SK-N-SH (cell line): Measurements from ENCODE around the gene KCNN3. TPM values are rescaled to one million over a fixed set of nuclear protein-coding genes. Genes with fewer than 3 reads are reported as not detected.

Source experiments
- CTCF ChIA-PET: fragments of 300-600, 350-600 bp; formaldehyde crosslinking; extraction: SDS; loops from one replicate; lab custom pipeline; 2021; lab: Yijun Ruan, JAX
- POLR2A ChIA-PET: fragments of 350-600 bp; sonication (Branson Sonifier 250); formaldehyde crosslinking; extraction: SDS; loops from one replicate; lab custom pipeline; 2020; ENCODE audit warnings: antibody characterized with exemption, inconsistent platforms; lab: Yijun Ruan, JAX
- DNase-seq: peaks from one replicate; pipeline ENCODE4 v3.0.0; 2012
- H2AFZ ChIP-seq: fragments of 200-600 bp; sonication (generic); 2 replicates; pipeline ENCODE4 v1.8.1; 2016; ENCODE audit warnings: antibody characterized with exemption, mild to moderate bottlenecking, low read depth
- H3F3A ChIP-seq: fragments of 200-600 bp; sonication (generic); replicated peaks from 2 replicates; pipeline ENCODE3; 2016; ENCODE audit warnings: antibody characterized with exemption, mild to moderate bottlenecking; ENCODE audit not compliant: insufficient read depth
- H3K27ac ChIP-seq, 2 experiments: fragments of 200-500 bp in 1 of 2; fragments of 200-600 bp in 1 of 2; sonication (Bioruptor generic) in 1 of 2; sonication (generic), shearing (Covaris generic) in 1 of 2; 2 replicates each; pipeline versions ENCODE4 v1.5.1 to v1.6.1; 2014 to 2016; ENCODE audit warnings: low read depth in 2 of 2, inconsistent platforms in 1 of 2, low read length in 1 of 2, mild to moderate bottlenecking in 1 of 2, mixed read lengths in 1 of 2
- H3K27me3 ChIP-seq: fragments of 200-600 bp; sonication (generic), shearing (Covaris generic); 2 replicates; pipeline ENCODE4 v1.6.1; 2016; ENCODE audit warnings: mixed run types; ENCODE audit not compliant: insufficient read depth
- H3K36me3 ChIP-seq, 2 experiments: fragments of 200-500 bp in 1 of 2; fragments of 200-600 bp in 1 of 2; sonication (Bioruptor generic) in 1 of 2; sonication (generic) in 1 of 2; replicated peaks in 1 of 2; 2 replicates each; pipeline versions ENCODE3 to v1.5.1; 2014 to 2016; ENCODE audit warnings: low read length in 1 of 2, mild to moderate bottlenecking in 1 of 2; ENCODE audit not compliant: insufficient read depth in 2 of 2, control insufficient read depth in 1 of 2
- H3K4me1 ChIP-seq, 2 experiments: fragments of 200-500 bp in 1 of 2; fragments of 200-600 bp in 1 of 2; sonication (Bioruptor generic) in 1 of 2; sonication (generic), shearing (Covaris generic) in 1 of 2; 2 replicates each; pipeline versions ENCODE4 v1.5.1 to v1.6.1; 2014 to 2016; ENCODE audit warnings: low read depth in 1 of 2, low read length in 1 of 2, mixed run types in 1 of 2; ENCODE audit not compliant: insufficient read depth in 2 of 2, control insufficient read depth in 1 of 2
- H3K4me2 ChIP-seq: fragments of 200-600 bp; sonication (generic), shearing (Covaris generic); 2 replicates; pipeline ENCODE4 v1.6.1; 2017; ENCODE audit warnings: mixed run types
- H3K4me3 ChIP-seq, 2 experiments: fragments of 200-500 bp in 1 of 2; fragments of 200-600 bp in 1 of 2; sonication (Bioruptor generic) in 1 of 2; sonication (generic), shearing (Covaris generic) in 1 of 2; 2 replicates each; pipeline versions ENCODE4 v1.5.1 to v1.8.1; 2014 to 2016; ENCODE audit warnings: low read depth in 2 of 2, inconsistent platforms in 1 of 2, low read length in 1 of 2, mild to moderate bottlenecking in 1 of 2, mixed read lengths in 1 of 2, moderate library complexity in 1 of 2
- H3K79me2 ChIP-seq: fragments of 200-600 bp; sonication (generic); 2 replicates; pipeline ENCODE4 v1.8.1; 2017; ENCODE audit warnings: mild to moderate bottlenecking; ENCODE audit not compliant: insufficient read depth
- H3K9ac ChIP-seq: fragments of 200-600 bp; sonication (generic); 2 replicates; pipeline ENCODE4 v1.6.1; 2017; ENCODE audit warnings: mixed run types
- H3K9me2 ChIP-seq: fragments of 200-600 bp; sonication (generic); 2 replicates; pipeline ENCODE4 v1.6.1; 2017; ENCODE audit warnings: mixed run types
- H3K9me3 ChIP-seq: fragments of 200-600 bp; sonication (generic); 2 replicates; pipeline ENCODE4 v1.6.1; 2017; ENCODE audit warnings: mixed run types, mild to moderate bottlenecking, moderate library complexity
- H4K20me1 ChIP-seq: fragments of 200-600 bp; sonication (generic); 2 replicates; pipeline ENCODE4 v1.6.1; 2017; ENCODE audit warnings: mild to moderate bottlenecking, mixed run types; ENCODE audit not compliant: insufficient read depth
- CHD2 ChIP-seq: fragments of 150-350 bp; IDR thresholded peaks from 2 replicates; pipeline ENCODE4 v1.6.1; 2018; ENCODE audit warnings: low read length; ENCODE audit not compliant: partially characterized antibody
- EP300 ChIP-seq, 2 experiments: IDR thresholded peaks; 2 replicates each; pipeline versions ENCODE4 v1.4.0 to v1.6.1; 2012; ENCODE audit warnings: borderline replicate concordance in 1 of 2, low read depth in 1 of 2, low read length in 1 of 2
- FOSL2 ChIP-seq: IDR thresholded peaks from 2 replicates; pipeline ENCODE4 v1.4.0; 2012; ENCODE audit warnings: low read depth, mild to moderate bottlenecking, moderate library complexity, borderline replicate concordance
- GABPA ChIP-seq: IDR thresholded peaks from 2 replicates; pipeline ENCODE4 v1.4.0; 2012; ENCODE audit warnings: low read depth, mild to moderate bottlenecking
- NFIC ChIP-seq: IDR thresholded peaks from 2 replicates; pipeline ENCODE4 v1.4.0; 2012; ENCODE audit warnings: borderline replicate concordance
- NRF1 ChIP-seq: IDR thresholded peaks from 2 replicates; pipeline ENCODE4 v1.6.1; 2012; ENCODE audit warnings: low read depth, mild to moderate bottlenecking, low read length
- RFX5 ChIP-seq: IDR thresholded peaks from 2 replicates; pipeline ENCODE4 v1.6.1; 2012; ENCODE audit warnings: mild to moderate bottlenecking, improper control_type of control experiment, low read length
- TCF12 ChIP-seq: IDR thresholded peaks from 2 replicates; pipeline ENCODE4 v1.4.0; 2012
- YY1 ChIP-seq: IDR thresholded peaks from 2 replicates; pipeline ENCODE4 v1.4.0; 2012; ENCODE audit warnings: low read depth, mild to moderate bottlenecking
- WGBS: methylation state at CpG from one replicate; pipeline ENCODE4 v1.1.6; 2017; ENCODE audit warnings: low lambda C conversion rate; 5-methylcytosine and 5-hydroxymethylcytosine counted together
- polyA plus RNA-seq, 3 experiments: library from polyadenylated mRNA; depleted of rRNA; stranded (reverse); fragments of >200 nt; gene quantifications; 2 replicates each; pipeline ENCODE4 v1.2.3, GENCODE V29; 2012
- TF ChIP-seq, protein P1 (sequence below): IDR thresholded peaks from 2 replicates; pipeline ENCODE4; 2012
- TF ChIP-seq, protein P2 (sequence below): fragments of 150-350 bp; IDR thresholded peaks from 2 replicates; pipeline ENCODE4 v1.6.1; 2017; ENCODE audit warnings: antibody characterized with exemption, low read length, low read depth, borderline replicate concordance

The KCNN3 gene
- polyA plus RNA-seq, 1 of the 3 experiments (the other 2 are of a cell fraction) = 0.16 TPM

DNA sequence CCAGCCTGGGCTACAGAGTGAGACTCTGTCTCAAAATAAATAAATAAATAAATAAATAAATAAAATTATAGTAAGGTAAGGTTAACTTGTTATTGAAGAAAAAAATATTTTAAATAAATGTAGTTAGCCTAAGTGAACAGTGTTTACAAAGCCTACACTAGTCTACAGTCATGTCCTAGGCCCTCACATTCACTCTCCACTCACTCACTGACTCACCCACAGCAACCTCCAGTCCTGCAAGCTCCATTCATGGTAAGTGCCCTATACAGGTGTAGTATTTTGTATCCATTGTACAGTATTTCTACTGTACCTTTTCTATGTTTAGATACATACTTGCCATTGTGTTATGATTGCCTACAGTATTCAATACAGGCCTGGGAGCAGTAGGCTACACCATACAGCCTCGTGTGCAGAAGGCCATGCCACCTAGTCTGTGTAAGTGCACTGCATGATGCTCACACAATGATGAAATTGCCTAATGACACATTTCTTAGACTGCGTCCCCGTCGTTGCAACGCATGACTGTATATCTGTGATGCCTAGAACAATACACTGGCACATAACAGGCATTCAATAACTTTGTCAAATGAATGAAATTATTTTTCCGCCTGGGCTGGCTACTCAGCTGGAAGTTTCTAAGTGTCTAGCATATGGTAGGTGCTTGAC is 14.8 kb downstream of the KCNN3 start:
- ChIA-PET CTCF (interaction anchor here (0.7 to 6.2 kb wide), 11 partner anchors 12 to 186 kb away, joined by 3 to 58 read pairs (median 4); partner anchors contain the start of gene KCNN3), POLR2A (interaction anchor here (0.6 to 1.2 kb wide), 2 partner anchors 14 to 61 kb away, joined by 3 to 4 read pairs; no protein-coding TSS in a partner anchor)

DNA sequence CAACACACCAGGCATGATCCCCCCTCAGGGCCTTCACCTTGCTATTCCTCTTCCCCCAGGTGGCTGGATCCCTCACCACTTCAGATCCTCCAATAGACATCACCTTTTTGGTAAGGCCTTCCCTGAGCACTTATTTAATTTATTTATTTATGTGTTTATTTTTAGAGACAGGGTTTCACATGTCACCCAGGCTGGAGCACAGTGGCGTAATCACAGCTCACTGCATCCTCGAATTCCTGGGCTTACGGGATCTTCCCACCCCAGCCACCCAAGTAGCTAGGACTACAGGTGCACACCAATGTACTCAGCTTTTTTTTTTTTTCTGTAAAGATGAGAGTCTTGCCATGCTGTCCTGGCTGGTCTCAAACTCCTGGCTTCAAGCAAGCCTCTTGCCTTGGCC is 17.2 kb downstream of the KCNN3 start:
- Histone ChIP-seq H3K36me3 (no peaks in the 10 kb centered on the region), H3K9me3 (no peaks in the 10 kb centered on the region), H2AFZ (no peak overlapping the region), H3F3A (no peaks in the 10 kb centered on the region), H3K27me3 (no peaks in the 10 kb centered on the region), H3K9me2 (no peaks in the 10 kb centered on the region), H4K20me1 (no peaks in the 10 kb centered on the region), H3K4me1 (peaks cover 4 to 31% of the 10 kb centered on the region in 2 experiments; a peak in 2 of 4 replicates), H3K27ac (no peak overlapping the region), H3K4me2 (no peak overlapping the region), H3K79me2 (no peaks in the 10 kb centered on the region), H3K9ac (no peak overlapping the region), H3K4me3 (no peak overlapping the region)
- no peak for DNase-seq
- WGBS = 76% methylated on average over 3 of the region's 3 CpGs
- TF ChIP-seq NRF1 (no peak), TCF12 (no peak), EP300 (IDR thresholded peaks at IDR 0.05; ENCODE audit: borderline replicate concordance in 1 of 2, low read depth in 1 of 2, low read length in 1 of 2) (no peak), RFX5 (no peak)
- TF ChIP-seq, protein P1, sequence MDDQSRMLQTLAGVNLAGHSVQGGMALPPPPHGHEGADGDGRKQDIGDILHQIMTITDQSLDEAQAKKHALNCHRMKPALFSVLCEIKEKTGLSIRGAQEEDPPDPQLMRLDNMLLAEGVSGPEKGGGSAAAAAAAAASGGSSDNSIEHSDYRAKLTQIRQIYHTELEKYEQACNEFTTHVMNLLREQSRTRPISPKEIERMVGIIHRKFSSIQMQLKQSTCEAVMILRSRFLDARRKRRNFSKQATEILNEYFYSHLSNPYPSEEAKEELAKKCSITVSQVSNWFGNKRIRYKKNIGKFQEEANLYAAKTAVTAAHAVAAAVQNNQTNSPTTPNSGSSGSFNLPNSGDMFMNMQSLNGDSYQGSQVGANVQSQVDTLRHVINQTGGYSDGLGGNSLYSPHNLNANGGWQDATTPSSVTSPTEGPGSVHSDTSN = no peak
- POLR2A ChIA-PET = interaction anchor here (0.7 kb wide), 1 partner anchor 16 kb away, joined by 4 read pairs; no protein-coding TSS in a partner anchor
- CTCF ChIA-PET = interaction anchor here (1.5 kb wide), 1 partner anchor 15 kb away, joined by 6 read pairs; no protein-coding TSS in a partner anchor

More for the DNA sequence above, 14.8 kb downstream of the KCNN3 start:
- Histone ChIP-seq H3K27me3 (no peaks in the 10 kb centered on the region), H3K4me1 (peaks cover 0 to 23% of the 10 kb centered on the region in 2 experiments; a peak in 1 of 4 replicates), H3K9me2 (no peaks in the 10 kb centered on the region), H3K36me3 (no peaks in the 10 kb centered on the region), H3K4me3 (no peak overlapping the region), H3K27ac (no peak overlapping the region), H3K4me2 (no peak overlapping the region), H3K9ac (no peak overlapping the region), H4K20me1 (no peaks in the 10 kb centered on the region), H3K79me2 (no peaks in the 10 kb centered on the region), H3F3A (no peaks in the 10 kb centered on the region), H3K9me3 (no peaks in the 10 kb centered on the region), H2AFZ (no peak overlapping the region)
- WGBS = 73% methylated on average over 6 of the region's 6 CpGs
- DNase-seq = no peak
- no peak for TF ChIP-seq TCF12
- no peak for TF ChIP-seq YY1
- TF ChIP-seq FOSL2 = no peak
- no peak for TF ChIP-seq GABPA
- no peak for TF ChIP-seq NFIC
- TF ChIP-seq, protein P2, sequence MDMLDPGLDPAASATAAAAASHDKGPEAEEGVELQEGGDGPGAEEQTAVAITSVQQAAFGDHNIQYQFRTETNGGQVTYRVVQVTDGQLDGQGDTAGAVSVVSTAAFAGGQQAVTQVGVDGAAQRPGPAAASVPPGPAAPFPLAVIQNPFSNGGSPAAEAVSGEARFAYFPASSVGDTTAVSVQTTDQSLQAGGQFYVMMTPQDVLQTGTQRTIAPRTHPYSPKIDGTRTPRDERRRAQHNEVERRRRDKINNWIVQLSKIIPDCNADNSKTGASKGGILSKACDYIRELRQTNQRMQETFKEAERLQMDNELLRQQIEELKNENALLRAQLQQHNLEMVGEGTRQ = no peak
- no peak for TF ChIP-seq CHD2
